Right lobe of liver (tissue), 6 donors: ENCODE results near the gene PRRC1. TPM values are rescaled to one million over a fixed set of nuclear protein-coding genes. Genes with fewer than 3 reads are reported as not detected.

Source experiments
- ATAC-seq, 4 donors: fragments of 200-7000 bp; cut with Tn5 transposase; one replicate each; pipeline ENCODE4 v1.9.1; 2020; ENCODE audit warnings: mild to moderate bottlenecking in 4 of 4, moderate library complexity in 4 of 4
- DNase-seq, 3 donors: peaks; one replicate each; pipeline ENCODE4 v3.0.0-alpha.2; 2020
- H3K27ac ChIP-seq, 3 donors: fragments of 200-600 bp; one replicate each; pipeline ENCODE4 v1.8.0; 2022
- H3K27me3 ChIP-seq, 2 donors: fragments of 200-600 bp; one replicate each; pipeline ENCODE4 v1.8.0; 2022
- H3K36me3 ChIP-seq, 4 donors: fragments of 200-600 bp; sonication (generic) in 1 of 4; one replicate each; pipeline versions ENCODE4 v1.5.1 to v1.8.0; 2017 to 2022; ENCODE audit warnings: control low read depth in 1 of 4
- H3K4me1 ChIP-seq, 4 donors: fragments of 200-600 bp; sonication (generic) in 1 of 4; one replicate each; pipeline versions ENCODE4 v1.5.1 to v1.8.0; 2017 to 2022; ENCODE audit warnings: control low read depth in 1 of 4
- H3K4me3 ChIP-seq, 3 donors: fragments of 200-600 bp; one replicate each; pipeline ENCODE4 v1.8.0; 2022
- H3K9me3 ChIP-seq, 4 donors: fragments of 200-600 bp; sonication (generic) in 1 of 4; one replicate each; pipeline versions ENCODE4 v1.5.1 to v1.8.0; 2017 to 2022; ENCODE audit warnings: control low read depth in 1 of 4
- CTCF ChIP-seq, 4 donors: fragments of 200-600 bp in 3 of 4; fragments of 450-650 bp in 1 of 4; IDR thresholded peaks; one replicate each; pipeline versions ENCODE4 v1.5.1 to v1.8.0; 2016 to 2022; ENCODE audit warnings: antibody characterized with exemption in 4 of 4, mild to moderate bottlenecking in 2 of 4
- POLR2A ChIP-seq: fragments of 450-650 bp; IDR thresholded peaks from one replicate; pipeline ENCODE4 v1.6.1; 2017; ENCODE audit warnings: antibody characterized with exemption, mild to moderate bottlenecking
- WGBS: methylation state at CpG from one replicate; pipeline ENCODE4 v1.1.6; 2018; ENCODE audit warnings: low coverage, low lambda C conversion rate; ENCODE audit not compliant: insufficient coverage; ENCODE audit errors: missing lambda C conversion rate; 5-methylcytosine and 5-hydroxymethylcytosine counted together
- intact Hi-C, 2 donors: fragments of 100-400 bp; cut with DNase I; formaldehyde crosslinking; loops; one replicate each; pipeline versions ENCODE4 v1.11.2 to v1.14.1; 2022
- total RNA-seq, 6 experiments: library from RNA; depleted of rRNA in 2 of 6; stranded (reverse); fragments of >200 nt in 2 of 6; fragmentation: NEBNext Ultra II Directional in 3 of 6; extraction: Animal tissue kit (Norgen Biotek cat#: 25700) in 3 of 6; gene quantifications; one replicate each; pipeline versions ENCODE4 v1.1.0 to v1.2.4, GENCODE V29; 2016 to 2023
- donor health status: DM: no; HTN: yes; CAD: no.
- donor health status: DM: no; HTN: no; CAD: no.
- donor health status: DM: no; HTN: no; CAD: no.
- donor health status: DM: no; HTN: yes; CAD: no.
- donor health status: DM: no; HTN: yes; CAD: no.

The PRRC1 gene
- total RNA-seq, 6 experiments from 2014 or later: 18.5 to 36.9 (median 31.4) TPM

- ATAC-seq (peak; percentile 69 to 85 (median 78)), DNase-seq (no peak)
- H3K36me3 ChIP-seq: no peaks in the 10 kb centered on the region
- no peak overlapping the region for H3K27ac ChIP-seq
- no peaks in the 10 kb centered on the region for H3K4me1 ChIP-seq
- H3K4me3 ChIP-seq: no peak overlapping the region
- peak; percentile 67 to 81 (median 71) for TF ChIP-seq CTCF (IDR thresholded peaks at IDR 0.05)
- no peak for TF ChIP-seq POLR2A
- no peaks in the 10 kb centered on the region for H3K9me3 ChIP-seq
- intact Hi-C loops: loop anchor here in 1 of 2 donors (10.0 kb wide), 1 partner anchor 198 kb away; the partner anchor contains the start of gene MEGF10
- no peaks in the 10 kb centered on the region for H3K27me3 ChIP-seq
- 60% methylated on average over 3 of the region's 3 CpGs for WGBS
Measured at GRCh38 chr5:127492854-127493738, 24.3 kb upstream of the PRRC1 start.

DNA sequence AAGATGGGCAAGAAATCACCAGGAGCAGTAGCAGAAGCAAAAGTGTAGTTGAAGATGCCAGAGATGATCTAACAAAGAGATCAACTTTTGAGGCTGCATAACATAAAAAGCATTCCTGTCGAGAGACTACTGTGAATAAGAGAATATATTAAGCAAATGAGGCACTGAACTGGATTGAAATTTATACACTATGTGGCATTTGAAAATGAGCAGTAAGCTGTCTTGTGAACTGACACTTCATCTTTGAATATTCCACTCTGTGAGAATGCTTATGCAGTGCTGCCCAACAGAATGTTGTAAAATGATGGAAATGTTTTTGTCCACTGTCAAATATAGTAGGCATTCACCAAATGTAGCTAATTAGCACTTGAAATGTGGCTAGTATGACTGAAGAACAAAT is 18.9 kb upstream of the PRRC1 start:
- intact Hi-C loops: loop anchor here in 1 of 2 donors (10.0 kb wide), 1 partner anchor 204 kb away; the partner anchor contains the start of gene MEGF10
- no peaks in the 10 kb centered on the region for H3K9me3 ChIP-seq
- no peak overlapping the region for H3K27ac ChIP-seq
- DNase-seq: no peak
- no peak for ATAC-seq
- H3K4me3 ChIP-seq: no peak overlapping the region
- no peaks in the 10 kb centered on the region for H3K36me3 ChIP-seq
- no peaks in the 10 kb centered on the region for H3K27me3 ChIP-seq
- H3K4me1 ChIP-seq: no peaks in the 10 kb centered on the region
- WGBS: 58% methylated on average over 1 of the region's 1 CpG
- TF ChIP-seq POLR2A (no peak), CTCF (IDR thresholded peaks at IDR 0.05) (no peak)

DNA sequence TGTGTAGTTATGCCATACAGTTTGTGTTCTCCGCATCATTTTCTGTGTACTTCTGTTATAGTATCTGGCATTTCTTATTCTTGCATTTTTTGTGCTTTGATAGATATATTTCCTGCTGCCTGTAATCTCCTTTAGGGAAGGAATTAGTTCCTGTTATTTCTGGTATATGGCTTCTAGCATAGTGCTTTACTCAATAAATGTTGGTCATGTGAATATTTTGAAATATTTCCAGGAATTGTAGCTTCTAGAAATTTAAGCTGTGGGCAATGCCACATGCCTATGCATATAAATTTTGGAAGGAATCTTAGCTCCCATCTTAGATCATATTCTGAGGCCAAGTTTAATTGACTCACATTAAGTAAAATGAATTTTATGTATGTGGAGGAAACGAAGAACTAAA is 11.5 kb upstream of the PRRC1 start:
- ATAC-seq: no peak
- Histone ChIP-seq H3K27me3 (no peaks in the 10 kb centered on the region), H3K9me3 (no peaks in the 10 kb centered on the region), H3K4me3 (no peak overlapping the region), H3K4me1 (no peaks in the 10 kb centered on the region), H3K27ac (no peak overlapping the region), H3K36me3 (no peaks in the 10 kb centered on the region)
- TF ChIP-seq POLR2A: no peak
- no peak for TF ChIP-seq CTCF (IDR thresholded peaks at IDR 0.05)
- intact Hi-C loops: no loop called here
- DNase-seq: no peak
- WGBS: 68% methylated on average over 2 of the region's 2 CpGs

DNA sequence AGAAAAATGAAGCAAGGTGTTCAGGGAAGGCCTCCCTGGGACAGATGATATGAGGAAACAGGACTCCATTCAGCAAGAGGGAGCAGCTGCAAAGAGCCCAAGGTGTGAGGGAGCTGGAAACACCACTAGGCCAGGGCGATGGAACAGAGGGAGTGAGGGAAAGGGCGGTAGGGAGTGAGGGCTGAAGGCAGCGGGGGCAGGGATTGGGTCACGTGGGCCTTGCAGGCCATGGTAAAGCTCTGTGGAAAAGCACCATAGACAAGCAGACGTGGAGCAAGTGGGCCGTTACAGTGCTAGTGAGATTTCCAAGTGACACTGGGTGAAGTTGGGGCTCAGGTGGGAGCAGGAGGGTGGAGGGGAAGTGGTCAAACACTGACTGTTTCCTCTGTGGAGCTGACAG is 10.8 kb upstream of the PRRC1 start:
- Histone ChIP-seq H3K4me1 (no peaks in the 10 kb centered on the region), H3K4me3 (no peak overlapping the region), H3K27ac (no peak overlapping the region), H3K36me3 (no peaks in the 10 kb centered on the region), H3K9me3 (no peaks in the 10 kb centered on the region), H3K27me3 (no peaks in the 10 kb centered on the region)
- intact Hi-C loops: no loop called here
- TF ChIP-seq CTCF (IDR thresholded peaks at IDR 0.05) (no peak), POLR2A (no peak)
- DNase-seq (no peak), ATAC-seq (no peak)
- WGBS: 94% methylated on average over 6 of the region's 6 CpGs
